ENCODE measurements around the gene THAP8. TPM values are rescaled to one million over a fixed set of nuclear protein-coding genes. Genes with fewer than 3 reads are reported as not detected.
"Not testable (repeated sequence)": the region's sequence is repeated elsewhere in the genome, so short reads cannot be mapped to it uniquely, and the experiment has no call there.

THAP8 gene
- total RNA-seq, 2 donors from 2014 or later, result 2.3 to 7.9 TPM

DNA sequence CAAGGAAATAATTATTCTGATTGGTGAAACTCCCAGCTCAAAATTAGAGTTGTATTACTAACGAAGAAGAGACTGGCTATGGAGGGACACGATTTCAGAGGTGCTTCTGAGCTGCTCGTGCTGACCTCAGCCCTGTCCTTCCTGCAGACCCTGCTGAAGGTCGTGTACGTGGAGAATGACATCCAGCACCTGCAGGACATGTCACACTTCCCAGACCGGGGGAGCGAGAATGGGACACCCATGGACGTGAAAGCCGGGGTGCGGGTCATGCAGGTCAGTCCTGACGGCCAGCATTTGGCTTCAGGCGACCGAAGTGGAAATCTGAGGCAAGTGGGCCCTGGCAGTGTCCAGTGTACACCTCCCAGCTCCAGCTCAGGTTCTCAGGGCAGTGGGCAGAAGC lies 28.8 kb upstream of the THAP8 start:
- Mint-ChIP-seq H3K9me3 (no peaks in the 10 kb centered on the region), H3K27ac (no peak overlapping the region), H3K36me3 (ENCODE audit: low read depth) (peaks cover 57% of the 10 kb centered on the region), H3K4me1 (no peaks in the 10 kb centered on the region), H3K27me3 (no peaks in the 10 kb centered on the region), H3K4me3 (no peak overlapping the region)
- ATAC-seq (replicated peaks), result no peak

DNA sequence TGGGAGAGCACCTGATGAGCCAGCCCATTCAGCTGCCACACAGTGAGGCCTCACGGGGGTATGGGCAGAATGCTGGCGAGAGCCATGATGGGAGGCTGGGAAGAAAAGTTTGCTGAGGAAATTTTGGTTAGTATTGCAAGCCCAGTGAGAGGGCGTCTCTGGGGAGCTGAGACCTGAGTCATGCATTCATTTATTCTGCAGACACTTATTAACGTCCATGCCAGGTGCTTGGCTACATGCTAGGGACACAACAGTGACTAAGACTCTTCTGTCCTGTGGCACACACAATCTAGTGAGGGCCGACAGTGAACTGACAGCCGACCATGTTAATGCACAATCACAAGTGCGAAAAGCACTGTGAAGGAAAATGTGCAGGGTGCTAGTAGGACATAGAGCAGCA lies 27.8 kb upstream of the THAP8 start:
- H3K4me3 Mint-ChIP-seq, result no peak overlapping the region
- no peak for ATAC-seq (replicated peaks)

DNA sequence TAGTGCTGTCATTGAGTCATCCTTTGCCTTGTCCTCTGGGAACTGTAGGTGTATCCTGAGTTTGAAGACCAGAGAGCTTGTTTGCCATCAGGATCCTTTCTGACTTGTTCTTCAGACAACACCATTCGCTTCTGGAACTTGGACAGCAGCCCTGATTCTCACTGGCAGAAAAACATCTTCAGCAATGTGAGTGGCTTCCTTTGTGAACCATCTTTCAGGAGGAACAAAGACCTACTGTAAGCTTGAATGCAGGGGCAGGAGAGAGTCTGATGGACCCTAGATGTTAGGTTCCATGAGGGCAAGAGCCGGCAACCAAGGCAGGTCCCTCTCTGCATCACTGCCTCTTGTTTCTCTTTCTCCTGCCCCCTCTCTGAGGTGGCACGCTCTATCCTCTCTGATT lies 27.3 kb upstream of the THAP8 start:
- peaks cover 64% of the 10 kb centered on the region for H3K36me3 Mint-ChIP-seq (ENCODE audit: low read depth)
- H3K9me3 Mint-ChIP-seq, result no peaks in the 10 kb centered on the region
- no peak overlapping the region for H3K27ac Mint-ChIP-seq
- no peaks in the 10 kb centered on the region for H3K4me1 Mint-ChIP-seq
- H3K4me3 Mint-ChIP-seq, result no peak overlapping the region
- H3K27me3 Mint-ChIP-seq, result no peaks in the 10 kb centered on the region
- no peak for ATAC-seq (replicated peaks)

More for the DNA sequence above, 27.8 kb upstream of the THAP8 start:
- Mint-ChIP-seq H3K9me3 (no peaks in the 10 kb centered on the region), H3K27me3 (no peaks in the 10 kb centered on the region), H3K36me3 (ENCODE audit: low read depth) (peaks cover 64% of the 10 kb centered on the region), H3K4me1 (no peaks in the 10 kb centered on the region), H3K27ac (no peak overlapping the region)

GRCh38 chr19:36079389-36079945 lies 25.4 kb upstream of the THAP8 start:
- H3K36me3 Mint-ChIP-seq (ENCODE audit: low read depth), result peaks cover 60% of the 10 kb centered on the region
- ATAC-seq (replicated peaks), result no peak
- no peaks in the 10 kb centered on the region for H3K9me3 Mint-ChIP-seq
- no peaks in the 10 kb centered on the region for H3K4me1 Mint-ChIP-seq
- no peaks in the 10 kb centered on the region for H3K27me3 Mint-ChIP-seq
- H3K4me3 Mint-ChIP-seq, result no peak overlapping the region
- peak overlapping the region; percentile 14 for H3K27ac Mint-ChIP-seq

- Mint-ChIP-seq H3K9me3 (no peaks in the 10 kb centered on the region), H3K4me1 (peaks cover 5% of the 10 kb centered on the region), H3K27ac (no peak overlapping the region), H3K27me3 (no peaks in the 10 kb centered on the region), H3K36me3 (ENCODE audit: low read depth) (peaks cover 44% of the 10 kb centered on the region), H3K4me3 (no peak overlapping the region)
- ATAC-seq (replicated peaks), result no peak
Measured at GRCh38 chr19:36073121-36073876, 19.2 kb upstream of the THAP8 start.

GRCh38 chr19:36072081-36072480 lies 18.0 kb upstream of the THAP8 start:
- no peak for ATAC-seq (replicated peaks)
- Mint-ChIP-seq H3K4me1 (peaks cover 5% of the 10 kb centered on the region), H3K4me3 (no peak overlapping the region), H3K9me3 (no peaks in the 10 kb centered on the region), H3K27ac (no peak overlapping the region), H3K36me3 (ENCODE audit: low read depth) (peaks cover 43% of the 10 kb centered on the region), H3K27me3 (no peaks in the 10 kb centered on the region)

DNA sequence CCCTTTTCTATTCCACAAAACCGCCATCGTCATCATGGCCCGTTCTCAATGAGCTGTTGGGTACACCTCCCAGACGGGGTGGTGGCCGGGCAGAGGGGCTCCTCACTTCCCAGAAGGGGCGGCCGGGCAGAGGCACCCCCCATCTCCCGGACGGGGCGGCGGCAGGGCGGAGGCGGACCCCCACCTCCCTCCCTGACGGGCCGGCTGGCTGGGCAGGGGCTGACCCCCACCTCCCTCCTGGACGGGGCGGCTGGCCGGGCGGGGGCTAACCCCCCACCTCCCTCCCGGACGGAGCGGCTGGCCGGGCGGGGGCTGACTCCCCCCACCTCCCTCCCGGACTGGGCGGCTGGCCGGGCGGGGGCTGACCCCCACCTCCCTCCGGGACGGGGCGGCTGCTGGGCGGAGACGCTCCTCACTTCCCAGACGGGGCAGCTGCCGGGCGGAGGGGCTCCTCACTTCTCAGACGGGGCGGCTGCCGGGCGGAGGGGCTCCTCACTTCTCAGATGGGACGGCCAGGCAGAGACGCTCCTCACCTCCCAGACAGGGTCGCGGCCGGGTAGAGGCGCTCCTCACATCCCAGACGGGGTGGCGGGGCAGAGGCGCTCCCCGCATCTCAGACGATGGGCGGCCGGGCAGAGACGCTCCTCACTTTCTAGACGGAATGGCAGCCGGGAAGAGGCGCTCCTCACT lies 14.9 kb upstream of the THAP8 start:
- ATAC-seq (replicated peaks); H3K4me1 Mint-ChIP-seq; H3K9me3 Mint-ChIP-seq; H3K27ac Mint-ChIP-seq; H3K4me3 Mint-ChIP-seq; H3K27me3 Mint-ChIP-seq: not testable (repeated sequence)
- H3K36me3 Mint-ChIP-seq (ENCODE audit: low read depth), result peaks cover 32% of the 10 kb centered on the region

DNA sequence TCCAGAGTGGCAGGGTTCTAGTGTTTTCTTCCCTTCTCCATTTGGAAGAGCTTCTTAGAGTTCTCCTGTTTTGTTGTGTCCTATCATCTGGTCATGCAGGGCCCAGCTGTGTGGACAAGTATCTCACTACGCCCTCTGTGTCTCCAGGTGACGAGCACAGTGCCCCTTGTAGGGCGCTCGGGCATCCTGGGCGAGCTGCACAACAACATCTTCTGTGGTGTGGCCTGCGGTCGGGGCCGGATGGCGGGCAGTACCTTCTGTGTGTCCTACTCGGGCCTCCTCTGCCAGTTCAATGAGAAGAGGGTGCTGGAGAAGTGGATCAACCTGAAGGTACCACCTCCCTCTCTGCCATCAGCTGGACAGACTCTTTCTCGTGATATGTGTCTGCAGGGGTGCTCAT lies 13.6 kb upstream of the THAP8 start:
- no peaks in the 10 kb centered on the region for H3K9me3 Mint-ChIP-seq
- H3K4me1 Mint-ChIP-seq, result peaks cover 5% of the 10 kb centered on the region
- no peak for ATAC-seq (replicated peaks)
- peaks cover 22% of the 10 kb centered on the region for H3K36me3 Mint-ChIP-seq (ENCODE audit: low read depth)
- no peaks in the 10 kb centered on the region for H3K27me3 Mint-ChIP-seq
- H3K27ac Mint-ChIP-seq, result no peak overlapping the region
- no peak overlapping the region for H3K4me3 Mint-ChIP-seq

GRCh38 chr19:36064826-36065225 lies 10.7 kb upstream of the THAP8 start:
- Mint-ChIP-seq H3K27me3 (no peaks in the 10 kb centered on the region), H3K4me1 (no peaks in the 10 kb centered on the region), H3K4me3 (no peak overlapping the region), H3K27ac (no peak overlapping the region), H3K9me3 (no peaks in the 10 kb centered on the region), H3K36me3 (ENCODE audit: low read depth) (peaks cover 10% of the 10 kb centered on the region)
- ATAC-seq (replicated peaks), result no peak

- no peak for ATAC-seq (replicated peaks)
- Mint-ChIP-seq H3K4me3 (no peak overlapping the region), H3K27me3 (no peaks in the 10 kb centered on the region), H3K27ac (no peak overlapping the region), H3K9me3 (no peaks in the 10 kb centered on the region), H3K36me3 (ENCODE audit: low read depth) (peaks cover 9% of the 10 kb centered on the region), H3K4me1 (no peaks in the 10 kb centered on the region)
Measured at GRCh38 chr19:36061367-36061766, 7.3 kb upstream of the THAP8 start.

DNA sequence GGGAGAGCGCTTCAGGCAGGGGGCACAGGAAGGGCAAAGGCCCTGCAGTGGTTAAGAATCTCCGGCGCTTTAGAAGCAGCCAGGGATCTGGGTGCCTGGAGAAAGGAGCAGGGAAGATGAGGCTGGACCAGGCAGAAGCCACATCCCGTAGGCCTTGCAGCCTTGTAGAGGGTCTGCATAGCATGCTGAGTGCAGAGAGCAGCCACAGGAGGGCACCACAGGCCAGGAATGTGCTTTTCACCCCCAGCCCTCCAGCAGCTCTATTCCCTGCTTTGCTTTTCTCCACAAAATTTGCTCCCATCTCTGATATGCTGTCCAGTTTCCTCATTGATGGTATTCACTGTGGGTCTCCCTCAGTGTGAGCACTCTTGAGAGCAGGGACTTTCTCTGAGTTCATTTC lies 6.3 kb upstream of the THAP8 start:
- H3K4me3 Mint-ChIP-seq, result no peak overlapping the region
- H3K9me3 Mint-ChIP-seq, result no peaks in the 10 kb centered on the region
- ATAC-seq (replicated peaks), result peak; percentile 59
- peaks cover 9% of the 10 kb centered on the region for H3K36me3 Mint-ChIP-seq (ENCODE audit: low read depth)
- peaks cover 2% of the 10 kb centered on the region for H3K4me1 Mint-ChIP-seq
- H3K27me3 Mint-ChIP-seq, result no peaks in the 10 kb centered on the region
- no peak overlapping the region for H3K27ac Mint-ChIP-seq

GRCh38 chr19:36059180-36059910 lies 5.3 kb upstream of the THAP8 start:
- no peak for ATAC-seq (replicated peaks)
- Mint-ChIP-seq H3K9me3 (no peaks in the 10 kb centered on the region), H3K4me3 (no peak overlapping the region), H3K27ac (no peak overlapping the region), H3K27me3 (no peaks in the 10 kb centered on the region), H3K36me3 (ENCODE audit: low read depth) (peaks cover 9% of the 10 kb centered on the region), H3K4me1 (peaks cover 5% of the 10 kb centered on the region)

DNA sequence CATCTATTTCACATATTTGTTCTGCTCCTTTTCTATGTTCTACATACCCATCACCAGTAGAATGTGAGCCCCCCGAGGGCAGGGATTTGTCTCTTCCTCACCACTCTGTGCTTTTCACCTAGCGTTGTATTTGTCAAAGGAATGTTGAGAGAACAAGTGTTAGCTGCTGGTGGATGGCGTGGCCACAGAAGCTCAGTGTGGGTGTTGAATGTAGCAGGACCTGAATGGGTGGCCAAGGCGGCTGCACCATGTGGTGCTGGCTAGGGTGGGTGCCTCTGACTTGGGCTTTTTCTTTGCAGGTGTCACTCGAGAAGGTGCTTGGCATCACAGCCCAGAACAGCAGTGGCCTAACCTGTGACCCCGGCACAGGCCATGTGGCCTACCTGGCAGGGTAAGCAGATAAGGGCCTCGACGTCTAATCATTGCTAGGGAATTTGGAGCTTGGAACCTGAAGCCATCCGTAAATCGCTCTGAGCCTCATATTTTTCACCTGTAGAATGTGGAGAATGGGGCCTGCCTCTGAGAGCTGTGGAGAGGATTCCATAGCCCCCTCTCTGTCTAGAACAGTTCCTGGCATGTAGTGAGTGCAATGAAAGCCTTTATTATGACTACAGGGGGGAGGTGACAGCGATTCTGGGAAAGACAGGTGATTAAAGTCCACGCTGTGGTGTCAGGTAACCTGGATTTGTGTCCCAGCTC lies 4.5 kb upstream of the THAP8 start:
- Mint-ChIP-seq H3K9me3 (no peaks in the 10 kb centered on the region), H3K27me3 (no peaks in the 10 kb centered on the region), H3K4me3 (no peak overlapping the region), H3K4me1 (peaks cover 5% of the 10 kb centered on the region), H3K36me3 (ENCODE audit: low read depth) (peaks cover 9% of the 10 kb centered on the region), H3K27ac (no peak overlapping the region)
- ATAC-seq (replicated peaks), result no peak

Data from activated T-helper 17 cell treated with anti-CD3 and anti-CD28 coated beads, Interleukin-2, amount 50 U/mL, for 72 hours (primary cell).